GM18907 (cell line): Measurements from ENCODE around the gene ANXA9.
A peak's percentile ranks its signal among the peaks of the same experiment; 100 is the strongest.

ENCODE experiments used
- ATAC-seq: cut with Tn5 transposase; IDR thresholded peaks from one replicate; pipeline ENCODE4 v1.9.1; 2021; ENCODE audit warnings: mild to moderate bottlenecking, moderate library complexity; ENCODE audit not compliant: unreplicated experiment

Gene ANXA9

GRCh38 chr1:150974580-150975478 is 7.3 kb upstream of the ANXA9 start, which contains the start of gene CERS2:
Gene CERS2 (minus strand): TSS chr1:150974835. CDS start chr1:150969090, 5,745 bp downstream.
- ATAC-seq, result peak; percentile 49

- ATAC-seq, result no peak
Observed at GRCh38 chr1:150976401-150976821, 5.7 kb upstream of the ANXA9 start.

GRCh38 chr1:150976879-150977694 is 5.0 kb upstream of the ANXA9 start:
- ATAC-seq, result no peak

GRCh38 chr1:150979092-150980056 is 2.7 kb upstream of the ANXA9 start:
- ATAC-seq, result peak; percentile 51

- ATAC-seq, result no peak
Observed at GRCh38 chr1:150981177-150981804, 801 bp upstream of the ANXA9 start.

- ATAC-seq, result no peak
Observed at GRCh38 chr1:150985179-150985825, 3.2 kb downstream of the ANXA9 start.

- no peak for ATAC-seq
Observed at GRCh38 chr1:150987924-150988323, 5.8 kb downstream of the ANXA9 start.

GRCh38 chr1:150992626-150993025 is 10.5 kb downstream of the ANXA9 start:
- ATAC-seq, result no peak

GRCh38 chr1:150994248-150994647 is 12.2 kb downstream of the ANXA9 start:
- no peak for ATAC-seq

- ATAC-seq, result no peak
Observed at GRCh38 chr1:150995460-150995859, 13.4 kb downstream of the ANXA9 start.

- ATAC-seq, result no peak
Observed at GRCh38 chr1:150995896-150996295, 13.8 kb downstream of the ANXA9 start.

GRCh38 chr1:150997126-150997872 is 15.2 kb downstream of the ANXA9 start:
- ATAC-seq, result no peak

- ATAC-seq, result no peak
Observed at GRCh38 chr1:150997949-150998348, 15.9 kb downstream of the ANXA9 start.

- no peak for ATAC-seq
Observed at GRCh38 chr1:150999051-150999674, 17.1 kb downstream of the ANXA9 start.

- no peak for ATAC-seq
Observed at GRCh38 chr1:150999926-151000325, 17.8 kb downstream of the ANXA9 start.

- no peak for ATAC-seq
Observed at GRCh38 chr1:151000408-151000807, 18.3 kb downstream of the ANXA9 start.

- ATAC-seq, result no peak
Observed at GRCh38 chr1:151001602-151002001, 19.5 kb downstream of the ANXA9 start.

GRCh38 chr1:151002051-151002450 is 20.0 kb downstream of the ANXA9 start:
- no peak for ATAC-seq
